Type B pancreatic cell (in vitro differentiated cells): ENCODE data around the gene C10orf90. TPM values are rescaled to one million over a fixed set of nuclear protein-coding genes. Genes with fewer than 3 reads are reported as not detected.

Source experiments
- DNase-seq: peaks from one replicate; pipeline ENCODE4 v3.0.0; 2021; ENCODE audit warnings: mixed read lengths; ENCODE audit not compliant: unreplicated experiment; ENCODE audit errors: extremely low spot score
- H3K27ac Mint-ChIP-seq: 2 replicates; pipeline ENCODE4 v1.8.0; 2021; ENCODE audit warnings: mild to moderate bottlenecking, mixed read lengths
- H3K27me3 Mint-ChIP-seq: 2 replicates; pipeline ENCODE4 v1.8.0; 2021; ENCODE audit warnings: mixed read lengths
- H3K36me3 Mint-ChIP-seq: 2 replicates; pipeline ENCODE4 v1.8.0; 2021; ENCODE audit warnings: mixed read lengths
- H3K4me1 Mint-ChIP-seq: one replicate; pipeline ENCODE4 v1.8.0; 2021; ENCODE audit warnings: mixed read lengths; ENCODE audit not compliant: unreplicated experiment
- H3K4me3 Mint-ChIP-seq: 2 replicates; pipeline ENCODE4 v1.8.0; 2021; ENCODE audit warnings: mild to moderate bottlenecking, mixed read lengths
- H3K9me3 Mint-ChIP-seq: 2 replicates; pipeline ENCODE4 v1.8.0; 2021; ENCODE audit warnings: mixed read lengths
- CTCF ChIP-seq: fragments of 200-600 bp; sonication (generic); conservative IDR thresholded peaks from 2 replicates; pipeline ENCODE4 v1.5.0; 2021; ENCODE audit warnings: antibody characterized with exemption, mild to moderate bottlenecking
- total RNA-seq: library from RNA; stranded (reverse); gene quantifications from 2 replicates; pipeline ENCODE4 v1.2.1, GENCODE V29; 2021; ENCODE audit warnings: low replicate concordance

Gene C10orf90
- total RNA-seq, 1 donor from 2014 or later, result 1.5 TPM

- Mint-ChIP-seq H3K27ac (no peak overlapping the region), H3K4me1 (peaks cover 13% of the 10 kb centered on the region)
- no peak for DNase-seq
Measured at GRCh38 chr10:126458466-126458865, 212.0 kb downstream of the C10orf90 start.

DNA sequence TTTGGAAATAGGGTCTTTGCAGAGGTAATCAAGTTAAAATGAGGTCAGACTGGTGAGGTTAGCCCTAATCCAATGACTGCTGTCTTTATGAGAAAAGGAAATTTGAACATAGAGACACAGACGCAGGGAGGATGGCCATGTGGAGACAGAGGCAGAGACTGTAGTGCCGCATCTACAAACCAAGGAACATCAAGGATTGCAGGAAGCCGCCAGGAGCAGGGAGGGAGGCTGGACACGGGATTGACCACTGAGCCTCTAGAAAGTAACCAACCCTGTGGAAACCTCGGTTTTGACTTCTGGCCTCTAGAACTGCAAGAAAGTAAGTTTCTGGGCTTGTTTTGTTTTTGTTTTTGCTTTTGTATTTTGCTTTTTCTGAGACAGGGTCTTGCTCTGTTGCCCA, 213.9 kb downstream of the C10orf90 start:
- no peak for TF ChIP-seq CTCF
- peaks cover 13% of the 10 kb centered on the region for H3K27me3 Mint-ChIP-seq

More at GRCh38 chr10:126458466-126458865, 212.0 kb downstream of the C10orf90 start:
- Mint-ChIP-seq H3K27me3 (peaks cover 22% of the 10 kb centered on the region), H3K36me3 (no peaks in the 10 kb centered on the region), H3K4me3 (no peak overlapping the region), H3K9me3 (peaks cover 4% of the 10 kb centered on the region)
- TF ChIP-seq CTCF, result no peak

DNA sequence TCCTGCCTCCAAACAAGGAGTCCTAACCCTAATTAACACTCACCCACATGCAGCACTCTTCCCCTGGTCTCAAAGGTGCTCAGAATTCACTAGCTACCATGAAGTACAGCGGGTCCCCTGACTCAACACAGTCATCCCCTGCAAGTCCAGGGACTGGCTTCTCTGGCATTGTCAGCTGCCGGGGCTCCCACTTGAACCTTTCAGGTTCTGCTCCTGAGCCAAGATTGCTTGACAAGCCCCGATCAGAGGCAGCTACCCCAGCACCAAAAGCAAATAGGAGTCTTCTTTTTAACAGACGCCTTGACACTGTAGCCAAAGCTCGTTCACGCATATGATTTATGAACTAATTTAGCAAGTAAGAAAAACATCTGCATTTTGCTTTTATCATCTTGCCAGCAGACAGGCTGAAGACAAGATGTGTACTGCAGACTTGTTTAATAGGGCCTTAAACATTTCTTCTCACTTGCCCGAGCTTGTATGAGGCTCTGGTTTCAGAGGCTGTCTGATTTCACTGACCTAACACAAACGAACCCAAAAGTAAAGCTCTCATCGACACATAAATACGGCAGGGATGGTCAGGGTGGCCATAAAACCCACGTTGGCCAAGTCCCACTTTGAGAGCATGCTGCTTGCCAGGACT, 214.6 kb downstream of the C10orf90 start:
- Mint-ChIP-seq H3K4me1 (peaks cover 1% of the 10 kb centered on the region), H3K27me3 (peaks cover 5% of the 10 kb centered on the region), H3K36me3 (no peaks in the 10 kb centered on the region), H3K4me3 (no peak overlapping the region), H3K9me3 (no peaks in the 10 kb centered on the region), H3K27ac (no peak overlapping the region)
- TF ChIP-seq CTCF, result no peak
- no peak for DNase-seq

More for the DNA sequence above, 213.9 kb downstream of the C10orf90 start:
- Mint-ChIP-seq H3K4me3 (no peak overlapping the region), H3K9me3 (no peaks in the 10 kb centered on the region), H3K27ac (no peak overlapping the region), H3K36me3 (no peaks in the 10 kb centered on the region), H3K4me1 (peaks cover 8% of the 10 kb centered on the region)
- DNase-seq, result no peak

DNA sequence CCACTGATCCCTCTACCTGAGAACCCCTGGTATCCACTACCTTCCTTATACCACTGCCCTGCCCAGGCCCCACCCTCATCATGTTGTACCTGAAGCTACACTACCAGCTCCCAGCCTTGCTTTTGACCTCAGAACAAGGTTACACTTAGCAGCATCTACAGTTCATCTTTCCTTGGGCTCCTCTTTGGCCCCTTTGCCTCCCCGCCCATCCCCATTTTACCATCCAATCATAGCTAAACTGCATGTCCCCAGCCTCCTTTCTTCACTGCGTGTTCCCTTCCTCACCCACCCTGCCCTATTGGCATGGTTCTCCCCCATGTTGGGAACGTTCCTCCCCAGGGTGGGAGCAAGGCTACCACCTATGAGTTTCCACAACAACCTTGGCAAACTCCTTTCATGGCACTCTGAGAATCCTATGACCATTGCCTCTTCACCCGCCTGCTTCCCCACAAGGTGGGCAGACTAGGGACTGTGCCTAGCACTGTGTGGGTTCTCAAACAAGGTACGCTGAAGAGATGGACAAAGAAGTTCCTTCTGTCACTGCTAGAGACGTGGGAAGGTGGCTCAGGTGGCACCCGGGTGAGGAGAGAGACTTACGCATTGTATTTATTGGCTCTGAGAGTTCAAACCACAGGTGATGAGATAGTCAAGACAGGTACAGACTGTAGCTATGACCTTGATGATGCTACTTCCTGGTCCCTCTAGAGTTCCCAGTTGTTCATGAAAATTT, 215.3 kb downstream of the C10orf90 start:
- no peak for DNase-seq
- Mint-ChIP-seq H3K36me3 (no peaks in the 10 kb centered on the region), H3K4me3 (no peak overlapping the region), H3K27ac (no peak overlapping the region), H3K4me1 (no peaks in the 10 kb centered on the region), H3K27me3 (peaks cover 3% of the 10 kb centered on the region), H3K9me3 (no peaks in the 10 kb centered on the region)
- no peak for TF ChIP-seq CTCF

DNA sequence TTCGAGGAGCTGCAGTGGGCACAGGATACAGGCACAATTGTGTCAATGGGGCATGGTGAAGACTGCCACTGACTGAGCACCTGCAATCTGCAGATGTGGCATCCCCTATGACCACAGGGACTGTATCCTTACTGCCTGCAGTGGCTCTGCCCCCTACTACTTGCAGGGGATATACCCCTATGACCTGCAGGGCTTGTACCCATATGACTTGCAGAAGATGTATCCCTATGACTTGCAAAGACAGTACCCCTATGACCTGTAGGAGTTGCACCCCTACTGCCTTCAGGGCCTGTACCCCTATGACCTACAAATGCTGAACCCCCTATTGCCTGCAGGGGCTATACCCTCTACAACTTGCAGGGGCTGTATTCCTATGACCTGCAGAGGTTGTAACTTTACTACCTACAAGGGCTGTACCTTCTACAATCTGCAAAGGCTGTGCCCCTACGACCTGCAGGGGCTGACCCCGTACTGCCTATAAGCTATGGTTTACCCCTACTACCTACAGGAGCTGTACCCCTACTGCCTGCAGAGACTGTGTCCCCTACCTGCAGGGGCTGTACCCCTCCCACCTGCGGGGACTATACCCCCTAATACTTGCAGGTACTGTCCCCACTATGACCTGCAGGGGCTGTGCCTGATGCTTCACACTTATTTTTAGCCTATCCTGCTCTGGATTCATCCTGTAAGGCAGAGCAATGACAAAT, 216.3 kb downstream of the C10orf90 start:
- Mint-ChIP-seq H3K4me3 (no peak overlapping the region), H3K4me1 (no peaks in the 10 kb centered on the region), H3K27ac (no peak overlapping the region), H3K9me3 (no peaks in the 10 kb centered on the region), H3K27me3 (peaks cover 3% of the 10 kb centered on the region), H3K36me3 (no peaks in the 10 kb centered on the region)
- DNase-seq, result no peak
- no peak for TF ChIP-seq CTCF
